Measurements from ENCODE around the gene TBX20.

Gene TBX20

GRCh38 chr7:35258125-35258867 is 4.4 kb upstream of the TBX20 start:
- no peak overlapping the region for H3K4me3 ChIP-seq
- no peak overlapping the region for H3K27ac ChIP-seq
- H3K9ac ChIP-seq (ENCODE audit: insufficient read length): no peak overlapping the region
- DNase-seq (ENCODE audit: low read depth, low spot score): no peak
- H3K9me3 ChIP-seq (ENCODE audit: low read depth, low read length): no peaks in the 10 kb centered on the region
- H3K36me3 ChIP-seq (ENCODE audit: insufficient read depth, low read length): no peaks in the 10 kb centered on the region
- TF ChIP-seq FOXP2 (optimal IDR thresholded peaks at IDR 0.05; ENCODE audit: control extremely low read depth, extremely low read length, insufficient read depth): no peak
- no peak for TF ChIP-seq POLR2AphosphoS5 (IDR thresholded peaks at IDR 0.05; ENCODE audit: borderline replicate concordance, low read depth, low read length)
- TF ChIP-seq EZH2 (IDR thresholded peaks at IDR 0.05): no peak

- Histone ChIP-seq H3K27ac (no peak overlapping the region), H3K9ac (ENCODE audit: insufficient read length) (no peak overlapping the region), H3K9me3 (ENCODE audit: low read depth, low read length) (no peaks in the 10 kb centered on the region), H3K4me3 (no peak overlapping the region), H3K36me3 (ENCODE audit: insufficient read depth, low read length) (no peaks in the 10 kb centered on the region)
- DNase-seq (ENCODE audit: low read depth, low spot score): no peak
- TF ChIP-seq POLR2AphosphoS5 (IDR thresholded peaks at IDR 0.05; ENCODE audit: borderline replicate concordance, low read depth, low read length) (no peak), FOXP2 (optimal IDR thresholded peaks at IDR 0.05; ENCODE audit: control extremely low read depth, extremely low read length, insufficient read depth) (no peak), EZH2 (IDR thresholded peaks at IDR 0.05) (no peak)
These were observed 3.6 kb upstream of the TBX20 start for GRCh38 chr7:35257251-35258124.

GRCh38 chr7:35256256-35257175 is 2.6 kb upstream of the TBX20 start:
- Histone ChIP-seq H3K36me3 (ENCODE audit: insufficient read depth, low read length) (no peaks in the 10 kb centered on the region), H3K9ac (ENCODE audit: insufficient read length) (no peak overlapping the region), H3K9me3 (ENCODE audit: low read depth, low read length) (no peaks in the 10 kb centered on the region), H3K27ac (no peak overlapping the region), H3K4me3 (no peak overlapping the region)
- TF ChIP-seq POLR2AphosphoS5 (IDR thresholded peaks at IDR 0.05; ENCODE audit: borderline replicate concordance, low read depth, low read length) (no peak), FOXP2 (optimal IDR thresholded peaks at IDR 0.05; ENCODE audit: control extremely low read depth, extremely low read length, insufficient read depth) (no peak), EZH2 (IDR thresholded peaks at IDR 0.05) (no peak)
- no peak for DNase-seq (ENCODE audit: low read depth, low spot score)

DNA sequence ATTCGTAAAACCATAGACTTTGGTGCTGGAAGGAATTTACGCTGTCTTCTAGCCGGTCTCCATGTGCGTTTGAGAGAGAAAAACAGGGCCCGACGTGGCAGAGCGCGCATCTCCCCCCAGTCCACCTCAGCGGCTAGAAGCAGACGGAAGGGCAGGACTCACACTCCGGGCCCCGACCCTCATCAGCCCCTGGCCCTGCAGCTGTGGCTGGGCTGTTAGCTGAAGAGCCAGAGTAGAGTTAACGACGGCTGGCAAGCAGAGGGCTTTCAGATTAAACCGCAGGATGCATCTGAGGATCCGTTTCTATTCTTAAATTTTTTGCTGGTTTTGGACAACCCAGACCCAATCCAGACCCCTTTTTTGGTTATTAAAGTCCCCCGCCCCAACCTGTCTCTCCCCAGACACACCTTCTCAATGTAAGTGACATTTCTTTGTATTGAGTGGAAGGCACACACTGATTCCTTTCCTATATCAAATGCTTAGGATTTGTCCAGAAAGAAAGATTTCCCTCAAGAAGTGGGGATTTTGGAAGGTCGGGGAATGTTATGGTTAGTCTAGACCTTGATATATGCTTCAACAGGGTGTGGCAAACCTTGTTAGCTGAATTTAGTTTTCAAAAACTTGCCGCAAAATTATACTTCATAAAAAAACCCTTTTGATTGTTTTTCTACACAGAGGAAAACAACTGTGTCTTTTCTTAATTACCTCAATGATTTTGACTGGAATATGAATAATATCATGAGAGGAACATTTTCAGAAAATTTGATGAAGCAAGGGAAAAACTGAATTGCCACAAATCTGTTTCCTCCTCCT is 1.7 kb upstream of the TBX20 start:
- Histone ChIP-seq H3K9me3 (ENCODE audit: low read depth, low read length) (no peaks in the 10 kb centered on the region), H3K36me3 (ENCODE audit: insufficient read depth, low read length) (no peaks in the 10 kb centered on the region), H3K27ac (no peak overlapping the region), H3K9ac (ENCODE audit: insufficient read length) (no peak overlapping the region), H3K4me3 (no peak overlapping the region)
- TF ChIP-seq FOXP2 (optimal IDR thresholded peaks at IDR 0.05; ENCODE audit: control extremely low read depth, extremely low read length, insufficient read depth) (no peak), EZH2 (IDR thresholded peaks at IDR 0.05) (no peak), POLR2AphosphoS5 (IDR thresholded peaks at IDR 0.05; ENCODE audit: borderline replicate concordance, low read depth, low read length) (no peak)
- DNase-seq (ENCODE audit: low read depth, low spot score): no peak

DNA sequence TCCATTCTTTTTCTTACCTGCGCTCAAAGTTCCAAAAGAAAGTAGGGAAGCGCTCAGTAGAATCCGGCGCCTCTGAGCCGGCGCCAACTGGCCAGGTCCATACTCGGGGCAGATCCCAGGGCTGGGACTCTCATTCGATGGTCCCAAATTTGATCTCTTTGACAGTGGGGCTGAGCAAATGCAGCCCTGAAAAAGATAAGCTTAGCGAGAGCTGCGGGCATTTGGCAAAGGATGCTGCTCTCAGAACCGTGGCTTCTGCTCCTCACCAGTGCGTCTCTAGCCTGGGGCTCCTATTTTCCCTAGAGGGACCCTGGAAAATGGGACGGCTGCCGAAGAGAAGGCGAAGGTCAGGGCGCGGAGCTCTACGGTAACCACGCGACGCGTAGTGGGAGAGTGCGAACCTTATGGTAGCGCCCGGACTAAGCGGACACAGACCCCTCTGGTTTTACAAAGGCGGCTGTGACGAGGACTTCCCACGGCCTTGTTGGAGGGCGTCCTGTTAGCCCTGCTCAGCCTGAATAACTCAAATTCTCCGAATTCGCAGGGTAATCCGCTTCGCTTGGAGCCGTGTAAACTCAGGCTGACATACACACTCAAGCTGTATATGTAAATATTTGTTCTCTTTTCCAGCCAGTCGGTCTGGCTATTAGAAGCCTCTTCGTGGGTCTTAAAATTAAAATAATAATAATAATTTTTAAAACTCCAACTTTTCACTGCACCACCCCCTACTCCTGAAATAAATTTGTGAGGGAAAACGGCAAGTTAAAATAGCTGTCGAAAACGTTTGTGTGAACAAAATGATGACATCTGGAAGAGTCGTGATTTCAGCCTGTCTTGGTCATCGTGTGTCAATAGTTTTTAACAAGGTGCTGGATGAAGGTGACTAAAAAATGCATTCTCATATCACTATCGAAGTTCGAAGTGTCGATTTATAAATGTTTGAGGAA is 869 bp upstream of the TBX20 start:
- Histone ChIP-seq H3K36me3 (ENCODE audit: insufficient read depth, low read length) (no peaks in the 10 kb centered on the region), H3K9me3 (ENCODE audit: low read depth, low read length) (no peaks in the 10 kb centered on the region), H3K9ac (ENCODE audit: insufficient read length) (no peak overlapping the region), H3K27ac (no peak overlapping the region), H3K4me3 (peak overlapping the region; percentile 82; the same call in 1 of the 2 replicates)
- no peak for TF ChIP-seq EZH2 (IDR thresholded peaks at IDR 0.05)
- TF ChIP-seq FOXP2 (optimal IDR thresholded peaks at IDR 0.05; ENCODE audit: control extremely low read depth, extremely low read length, insufficient read depth): no peak
- no peak for TF ChIP-seq POLR2AphosphoS5 (IDR thresholded peaks at IDR 0.05; ENCODE audit: borderline replicate concordance, low read depth, low read length)
- DNase-seq (ENCODE audit: low read depth, low spot score): no peak

- Histone ChIP-seq H3K36me3 (ENCODE audit: insufficient read depth, low read length) (no peaks in the 10 kb centered on the region), H3K9ac (ENCODE audit: insufficient read length) (peak overlapping the region; percentile 43), H3K27ac (no peak overlapping the region), H3K4me3 (peak overlapping the region; percentile 82), H3K9me3 (ENCODE audit: low read depth, low read length) (no peaks in the 10 kb centered on the region)
- DNase-seq (ENCODE audit: low read depth, low spot score): no peak
- TF ChIP-seq POLR2AphosphoS5 (IDR thresholded peaks at IDR 0.05; ENCODE audit: borderline replicate concordance, low read depth, low read length) (no peak), EZH2 (IDR thresholded peaks at IDR 0.05) (no peak), FOXP2 (optimal IDR thresholded peaks at IDR 0.05; ENCODE audit: control extremely low read depth, extremely low read length, insufficient read depth) (no peak)
These were observed 515 bp downstream of the TBX20 start for GRCh38 chr7:35253460-35253709.
